Anterior cingulate cortex (tissue), 58 donors: ENCODE results near the gene ATG9B.

Source experiments
- DNase-seq, 58 donors: peaks; one replicate each; lab custom pipeline; 2025; lab: John Stamatoyannopoulos, UW

Gene ATG9B

DNA sequence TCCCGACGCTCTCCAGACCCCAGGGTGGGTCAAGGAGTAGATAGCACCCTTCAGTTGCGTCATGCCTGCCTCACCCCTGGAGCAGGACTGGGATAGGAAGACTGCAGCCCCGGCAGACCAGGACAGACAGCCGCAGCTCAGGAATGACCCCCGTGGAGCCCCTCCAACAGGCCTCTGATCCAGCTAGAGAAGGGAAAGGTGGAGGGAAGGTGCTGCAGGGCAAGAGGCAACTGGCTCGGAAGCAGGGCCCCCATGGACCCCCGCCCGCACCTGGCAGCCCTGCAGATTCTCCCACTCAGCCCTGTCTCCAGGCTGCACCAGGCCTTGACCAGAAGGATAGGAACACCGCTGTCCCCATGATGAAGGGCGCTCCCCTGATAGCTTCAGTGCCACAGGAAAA is 53.9 kb downstream of the ATG9B start:
- no peak for DNase-seq

GRCh38 chr7:150969475-150969874 is 54.8 kb downstream of the ATG9B start:
- DNase-seq, result peak in 10 of 58 donors; percentile 20 to 48 (median 34)

GRCh38 chr7:150968734-150969372 is 55.4 kb downstream of the ATG9B start:
- DNase-seq, result peak in 3 of 58 donors; percentile 15 to 63 (median 27)

- DNase-seq, result no peak
Observed at GRCh38 chr7:150968056-150968733, 56.1 kb downstream of the ATG9B start.

DNA sequence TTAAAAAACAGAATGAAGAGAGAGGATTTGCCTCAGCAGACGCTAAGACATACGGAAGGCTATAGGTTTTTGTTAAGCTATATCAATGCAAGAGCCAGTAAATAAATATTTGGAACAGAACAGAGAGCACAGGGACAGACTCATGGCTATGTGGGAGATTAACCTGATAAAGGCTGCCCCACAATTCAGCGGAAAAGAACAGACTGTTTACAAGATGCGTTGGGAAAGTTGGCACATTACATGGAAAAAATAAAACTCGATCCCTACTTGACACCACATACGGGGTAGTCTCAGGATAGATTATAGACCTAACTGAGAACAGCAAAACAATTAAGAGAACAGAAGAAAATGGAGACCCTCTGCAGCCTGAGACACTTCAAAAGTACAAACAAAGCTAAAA is 56.9 kb downstream of the ATG9B start:
- no peak for DNase-seq

DNA sequence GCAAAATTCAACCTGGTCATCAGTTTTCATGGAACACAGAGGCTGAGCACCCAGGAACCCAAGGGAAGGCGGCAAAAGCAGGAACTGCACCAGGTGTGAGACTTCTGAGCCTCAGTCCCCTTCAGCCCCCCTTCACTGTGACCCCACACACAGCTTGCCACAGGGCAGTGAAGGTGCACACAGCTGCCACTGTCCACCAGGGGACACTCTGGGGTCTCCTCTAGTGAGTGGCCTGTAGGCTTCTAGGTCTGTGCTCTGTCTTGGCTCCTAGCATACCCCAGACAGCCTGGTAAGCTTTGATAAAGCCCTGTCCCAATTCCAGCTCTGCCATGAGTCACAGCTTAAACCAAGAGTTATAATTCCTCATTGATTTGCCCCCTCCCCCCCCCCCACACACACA is 58.3 kb downstream of the ATG9B start:
- no peak for DNase-seq

GRCh38 chr7:150965273-150965830 is 58.9 kb downstream of the ATG9B start:
- no peak for DNase-seq
